GM18858 (cell line): ENCODE measurements around the gene PLEKHA8.
A peak's percentile ranks its signal among the peaks of the same experiment; 100 is the strongest.
"Not testable (repeated sequence)": the region's sequence is repeated elsewhere in the genome, so short reads cannot be mapped to it uniquely, and the experiment has no call there.

ENCODE experiments used
- ATAC-seq: cut with Tn5 transposase; IDR thresholded peaks from one replicate; pipeline ENCODE4 v1.9.1; 2021; ENCODE audit not compliant: unreplicated experiment

PLEKHA8 gene

GRCh38 chr7:30023524-30023923 lies 4.7 kb upstream of the PLEKHA8 start:
- ATAC-seq: no peak

DNA sequence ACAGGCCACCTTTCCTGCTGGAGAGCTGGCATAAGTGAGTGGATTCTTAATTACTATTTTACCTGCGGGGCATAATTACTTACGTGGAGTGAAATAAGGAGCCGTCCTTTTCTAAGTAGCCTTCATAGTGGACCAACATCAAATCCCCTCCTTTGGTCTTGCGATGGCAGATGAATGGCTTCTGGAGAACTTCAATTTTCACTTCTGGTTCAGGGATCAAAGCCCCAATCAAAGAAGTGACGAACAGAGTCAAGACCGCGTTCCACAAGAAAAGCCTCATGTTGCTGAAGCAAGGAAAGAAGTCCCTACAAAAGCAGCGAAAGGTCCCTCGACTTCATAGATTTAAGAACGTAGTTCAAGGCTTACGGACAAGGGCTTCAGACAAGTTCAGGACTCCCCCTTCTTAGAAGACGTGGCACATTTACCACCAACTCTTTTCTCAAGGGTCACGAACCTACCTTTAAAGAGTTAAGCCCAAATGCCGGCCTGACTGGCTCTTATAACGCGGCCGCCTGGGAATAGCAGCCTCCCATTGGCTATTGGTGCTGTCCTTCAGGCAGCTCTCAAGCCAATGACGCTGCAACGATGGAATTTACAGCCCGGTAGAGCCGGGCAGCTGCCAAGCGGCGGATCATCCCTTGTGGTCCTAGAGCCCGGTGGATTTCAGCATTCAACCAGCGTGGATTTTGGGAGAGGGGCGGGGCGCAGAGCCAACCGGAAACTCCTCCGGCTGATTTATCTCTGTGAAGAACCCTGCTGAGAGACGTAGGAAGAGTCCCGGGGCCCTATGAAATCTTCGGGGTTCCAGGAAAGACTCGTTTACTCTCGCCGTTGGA lies 1.8 kb upstream of the PLEKHA8 start, which contains the start of gene FKBP14:
TSS of gene FKBP14 (minus strand) at position 474 of the 836 bp plus-strand sequence. CDS start at position 280, 194 bp downstream.
- ATAC-seq: peak; percentile 82

- no peak for ATAC-seq
These were observed 1.2 kb upstream of the PLEKHA8 start for GRCh38 chr7:30027065-30027456.

- ATAC-seq: peak; percentile 0
These were observed 434 bp upstream of the PLEKHA8 start for GRCh38 chr7:30027740-30028215.

GRCh38 chr7:30028749-30029635 lies 780 bp downstream of the PLEKHA8 start:
- ATAC-seq: peak; percentile 4

DNA sequence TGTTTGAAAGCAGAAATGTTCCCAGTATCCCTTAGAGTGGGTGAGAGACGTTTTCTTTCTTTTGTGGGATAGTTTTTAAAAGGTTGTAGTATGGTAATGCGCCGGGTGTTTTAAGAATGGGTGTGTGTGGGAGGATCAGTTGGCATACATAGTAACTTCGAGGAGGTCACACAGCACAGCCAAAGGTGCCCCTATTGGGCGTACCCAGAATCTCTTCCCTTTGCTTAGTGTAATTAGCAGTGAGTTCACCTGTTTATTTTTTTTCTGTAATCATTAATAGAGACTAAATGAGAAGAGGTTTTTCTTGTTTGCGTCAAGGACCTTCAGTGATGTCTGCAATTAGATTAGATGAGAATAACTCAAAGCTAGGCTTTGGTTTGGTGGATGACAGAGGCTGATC lies 1.5 kb downstream of the PLEKHA8 start:
- no peak for ATAC-seq

DNA sequence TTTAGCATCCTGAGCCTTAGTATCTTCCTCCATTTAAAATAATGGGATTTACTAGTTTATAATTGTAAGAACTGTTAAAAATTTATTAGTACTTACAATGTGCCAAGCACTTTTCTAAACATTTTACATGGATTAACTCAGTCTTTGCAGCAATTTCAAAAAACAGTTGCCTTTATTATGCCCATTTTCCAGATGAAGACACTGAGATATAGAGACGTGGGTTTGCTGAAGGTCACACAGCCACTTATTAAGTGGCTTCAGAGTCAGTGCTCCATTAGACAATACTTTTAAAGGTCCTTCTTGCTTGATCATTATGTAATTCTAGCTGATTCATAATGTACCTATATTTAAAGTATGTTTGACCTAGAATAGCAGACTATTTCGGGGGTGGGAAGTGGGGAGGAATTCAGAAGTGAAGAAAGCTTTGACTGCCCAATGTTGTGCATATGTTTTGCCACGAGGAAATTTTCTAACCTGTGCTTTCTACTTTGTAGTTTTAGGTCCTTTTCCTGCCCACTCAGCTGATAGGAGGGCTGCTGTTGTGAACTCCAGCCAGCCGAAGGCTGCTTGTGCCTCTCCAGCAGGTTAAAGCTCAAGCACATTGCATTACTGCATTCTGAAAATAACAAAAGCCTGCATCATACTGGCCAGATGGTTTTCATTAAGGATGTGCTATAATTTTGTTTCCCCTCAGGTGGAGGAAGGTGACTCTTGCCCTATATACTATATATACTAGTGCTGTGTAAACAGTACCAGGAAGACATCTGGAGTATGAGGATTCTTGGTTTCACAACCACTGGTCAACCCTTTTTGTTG lies 4.3 kb downstream of the PLEKHA8 start:
- no peak for ATAC-seq

GRCh38 chr7:30034501-30034900 lies 6.3 kb downstream of the PLEKHA8 start:
- no peak for ATAC-seq

DNA sequence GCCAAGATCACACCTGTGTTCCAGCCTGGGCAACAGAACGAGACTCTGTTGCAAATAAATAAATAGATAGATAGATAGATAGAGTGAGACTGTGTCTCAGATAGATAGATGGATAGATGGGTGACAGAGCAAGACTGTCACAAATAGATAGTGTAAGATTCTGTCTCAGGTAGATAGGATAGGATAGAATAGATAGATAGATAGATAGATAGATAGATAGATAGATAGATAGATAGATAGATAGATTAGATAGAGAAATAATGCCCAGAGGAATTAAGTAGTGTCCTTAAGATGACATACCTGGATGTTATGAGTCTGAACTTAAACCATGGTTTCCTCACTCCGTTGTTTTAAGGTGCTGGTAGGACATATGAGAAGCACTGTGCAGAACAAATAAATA lies 8.0 kb downstream of the PLEKHA8 start:
- ATAC-seq: no peak

- ATAC-seq: no peak
These were observed 10.2 kb downstream of the PLEKHA8 start for GRCh38 chr7:30038196-30038980.

GRCh38 chr7:30040938-30041337 lies 12.7 kb downstream of the PLEKHA8 start:
- ATAC-seq: no peak

- no peak for ATAC-seq
These were observed 13.5 kb downstream of the PLEKHA8 start for GRCh38 chr7:30041526-30042269.

- no peak for ATAC-seq
These were observed 18.0 kb downstream of the PLEKHA8 start for GRCh38 chr7:30046127-30046770.

DNA sequence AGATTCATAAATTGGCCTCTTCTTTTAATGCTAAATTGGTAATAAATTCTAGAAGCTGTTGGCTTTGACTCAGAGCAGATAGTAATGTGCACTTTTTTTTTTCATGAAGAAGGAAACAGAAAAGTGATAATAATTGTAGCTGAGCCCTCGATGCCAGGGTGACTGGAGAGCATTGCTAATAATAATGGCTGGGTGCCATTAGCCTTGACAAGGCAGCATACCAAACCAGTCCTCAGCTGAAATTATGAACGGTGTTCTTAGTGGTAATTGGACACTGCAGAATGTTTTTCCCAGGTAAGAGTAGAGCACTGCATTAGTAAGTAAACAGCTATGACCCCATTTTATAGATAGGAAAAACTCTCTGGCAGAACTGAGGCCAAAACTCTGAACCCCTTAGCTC lies 18.9 kb downstream of the PLEKHA8 start:
- ATAC-seq: no peak

- no peak for ATAC-seq
These were observed 20.4 kb downstream of the PLEKHA8 start for GRCh38 chr7:30048582-30048981.

DNA sequence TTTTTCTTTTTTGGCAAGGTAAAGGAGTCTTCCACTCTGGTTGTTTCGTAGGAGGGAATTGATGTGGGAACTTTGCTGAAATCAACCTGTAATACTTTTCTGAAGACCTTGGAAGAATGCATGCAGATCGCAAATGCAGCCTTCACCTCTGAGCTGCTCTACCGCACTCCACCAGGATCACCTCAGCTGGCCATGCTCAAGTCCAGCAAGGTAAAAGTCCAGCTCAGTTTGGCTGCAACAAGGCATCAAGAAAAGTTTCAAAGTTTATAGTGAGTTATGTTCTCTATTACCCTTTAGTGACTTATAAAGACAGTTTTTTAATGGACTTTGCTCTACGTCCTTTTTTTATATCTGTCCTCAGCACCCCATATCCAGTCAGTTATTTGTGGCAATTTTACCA lies 21.0 kb downstream of the PLEKHA8 start:
- no peak for ATAC-seq

- ATAC-seq: no peak
These were observed 24.9 kb downstream of the PLEKHA8 start for GRCh38 chr7:30053068-30053467.

DNA sequence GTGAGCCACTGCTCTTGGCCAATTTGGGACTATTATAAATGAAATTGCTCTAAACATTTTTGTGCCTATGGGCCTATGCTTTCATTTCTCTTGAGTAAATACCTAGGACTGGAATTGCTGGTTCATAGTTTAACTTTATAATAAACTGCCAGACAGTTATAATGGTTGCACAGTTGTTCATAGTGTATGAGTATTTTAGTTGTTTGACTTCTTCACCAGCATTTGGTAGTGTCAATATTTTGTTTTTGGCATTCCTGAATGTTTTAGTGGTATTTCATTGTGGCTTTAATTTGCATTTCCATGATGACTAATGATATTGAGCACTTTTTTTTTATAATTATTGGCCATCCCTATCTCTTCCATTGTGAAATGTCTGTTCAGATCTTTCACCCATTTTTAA lies 29.5 kb downstream of the PLEKHA8 start:
- no peak for ATAC-seq

DNA sequence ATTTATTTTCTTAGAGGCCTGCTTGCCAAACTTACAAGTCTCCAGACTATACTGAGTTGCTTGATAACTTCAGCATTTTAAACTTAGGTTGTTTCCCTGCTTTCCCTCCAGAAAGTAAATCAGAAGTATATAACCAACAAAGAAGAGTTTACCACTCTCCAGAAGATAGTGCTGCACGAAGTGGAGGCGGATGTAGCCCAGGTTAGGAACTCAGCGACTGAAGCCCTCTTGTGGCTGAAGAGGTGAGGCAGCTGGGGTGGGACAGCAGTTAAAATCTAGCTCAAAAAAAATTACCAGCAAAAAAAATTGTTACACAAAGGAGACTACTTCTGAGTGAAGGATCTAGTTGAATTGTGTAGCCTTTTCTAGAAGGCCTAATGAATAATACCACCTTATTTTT lies 33.6 kb downstream of the PLEKHA8 start:
- ATAC-seq: not testable (repeated sequence)
